Activated CD4-positive, alpha-beta T cell treated with anti-CD3 and anti-CD28 coated beads, Interleukin-2, amount 10 ng/mL, durations not matched to agents 7 days and 5 days (primary cell): ENCODE measurements around the gene CNKSR3. TPM values are rescaled to one million over a fixed set of nuclear protein-coding genes. Genes with fewer than 3 reads are reported as not detected.
A peak's percentile ranks its signal among the peaks of the same experiment; 100 is the strongest.

Experiments used
- CTCF ChIA-PET: fragments of 350-600 bp; sonication (Branson Sonifier 250); formaldehyde crosslinking; loops from one replicate; lab custom pipeline; 2021; ENCODE audit warnings: antibody characterized with exemption; lab: Charles Lee
- POLR2A ChIA-PET: fragments of 350-600 bp; sonication (Branson Sonifier 250); formaldehyde crosslinking; loops from one replicate; lab custom pipeline; 2021; ENCODE audit warnings: antibody characterized with exemption; lab: Charles Lee
- DNase-seq: peaks from one replicate; pipeline ENCODE4 v3.0.0-alpha.2; 2020
- H3K27ac Mint-ChIP-seq: one replicate; pipeline ENCODE4 v1.8.0; 2021; ENCODE audit warnings: mild to moderate bottlenecking, moderate library complexity, mixed read lengths
- H3K27me3 Mint-ChIP-seq: one replicate; pipeline ENCODE4 v1.8.0; 2021; ENCODE audit warnings: mixed read lengths
- H3K36me3 Mint-ChIP-seq: one replicate; pipeline ENCODE4 v1.8.0; 2021; ENCODE audit warnings: low read depth, mixed read lengths
- H3K4me1 Mint-ChIP-seq: one replicate; pipeline ENCODE4 v1.8.0; 2021; ENCODE audit warnings: mixed read lengths
- H3K4me3 Mint-ChIP-seq: one replicate; pipeline ENCODE4 v1.8.0; 2021; ENCODE audit warnings: mild to moderate bottlenecking, moderate library complexity, mixed read lengths
- H3K9me3 Mint-ChIP-seq: one replicate; pipeline ENCODE4 v1.8.0; 2021; ENCODE audit warnings: mixed read lengths
- total RNA-seq, 2 experiments: library from RNA; stranded (reverse); gene quantifications; one replicate each; pipeline ENCODE4 v1.2.3, GENCODE V29; 2021

Gene CNKSR3
- total RNA-seq, 2 experiments from 2014 or later: not detected

DNA sequence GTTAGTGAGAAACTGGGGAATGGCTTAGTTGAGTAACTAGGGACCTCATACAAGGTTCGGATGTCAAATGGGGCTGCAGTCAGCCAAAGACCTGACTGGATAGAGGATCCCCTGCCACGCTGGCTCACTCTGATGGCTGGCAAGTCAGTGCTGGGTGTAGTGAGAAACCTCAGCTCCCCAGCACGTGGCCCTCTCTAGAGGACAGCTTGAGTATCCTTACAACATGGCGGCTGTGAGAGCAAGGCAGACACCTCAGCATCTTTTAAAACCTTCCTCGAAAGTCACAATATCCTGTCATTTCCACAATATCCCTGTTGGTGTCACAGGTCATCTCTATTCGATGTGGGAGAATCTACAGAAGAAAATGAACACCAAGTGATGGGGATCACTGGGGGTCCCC is 127.2 kb downstream of the CNKSR3 start:
- DNase-seq: no peak
- H3K27me3 Mint-ChIP-seq: peaks cover 4% of the 10 kb centered on the region
- ChIA-PET CTCF (no interaction called here), POLR2A (no interaction called here)
- no peaks in the 10 kb centered on the region for H3K4me1 Mint-ChIP-seq
- H3K9me3 Mint-ChIP-seq: no peaks in the 10 kb centered on the region
- no peak overlapping the region for H3K4me3 Mint-ChIP-seq
- H3K36me3 Mint-ChIP-seq: no peaks in the 10 kb centered on the region
- H3K27ac Mint-ChIP-seq: no peak overlapping the region

GRCh38 chr6:154382740-154383139 is 127.7 kb downstream of the CNKSR3 start:
- Mint-ChIP-seq H3K27me3 (peaks cover 4% of the 10 kb centered on the region), H3K9me3 (no peaks in the 10 kb centered on the region), H3K27ac (no peak overlapping the region), H3K4me1 (no peaks in the 10 kb centered on the region), H3K36me3 (no peaks in the 10 kb centered on the region), H3K4me3 (no peak overlapping the region)
- DNase-seq: no peak
- POLR2A ChIA-PET: no interaction called here
- CTCF ChIA-PET: no interaction called here

DNA sequence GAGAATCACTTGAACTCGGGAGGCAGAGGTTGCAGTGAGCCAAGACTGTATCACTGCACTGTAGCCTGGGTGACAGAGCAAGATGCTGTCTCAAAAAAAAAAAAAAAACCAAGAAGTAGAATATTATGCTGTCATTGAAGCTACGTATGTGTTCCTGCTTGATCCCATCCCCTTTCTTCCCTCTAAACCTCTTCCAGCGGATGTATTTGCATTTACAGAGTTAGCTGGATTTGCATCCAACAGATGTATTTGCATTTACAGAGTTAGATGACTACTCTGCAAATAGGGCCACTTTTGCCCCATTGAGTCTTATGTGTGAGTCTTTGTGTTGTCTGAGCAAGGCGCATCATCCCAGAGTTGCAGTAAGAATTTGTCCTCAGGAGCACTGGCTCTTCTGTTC is 128.9 kb downstream of the CNKSR3 start:
- Mint-ChIP-seq H3K27me3 (peaks cover 4% of the 10 kb centered on the region), H3K4me1 (no peaks in the 10 kb centered on the region), H3K9me3 (no peaks in the 10 kb centered on the region), H3K4me3 (no peak overlapping the region), H3K36me3 (no peaks in the 10 kb centered on the region), H3K27ac (no peak overlapping the region)
- ChIA-PET POLR2A (no interaction called here), CTCF (interaction anchor here (0.6 kb wide), 1 partner anchor 110 kb away, joined by 3 read pairs; no protein-coding TSS in a partner anchor)
- no peak for DNase-seq

DNA sequence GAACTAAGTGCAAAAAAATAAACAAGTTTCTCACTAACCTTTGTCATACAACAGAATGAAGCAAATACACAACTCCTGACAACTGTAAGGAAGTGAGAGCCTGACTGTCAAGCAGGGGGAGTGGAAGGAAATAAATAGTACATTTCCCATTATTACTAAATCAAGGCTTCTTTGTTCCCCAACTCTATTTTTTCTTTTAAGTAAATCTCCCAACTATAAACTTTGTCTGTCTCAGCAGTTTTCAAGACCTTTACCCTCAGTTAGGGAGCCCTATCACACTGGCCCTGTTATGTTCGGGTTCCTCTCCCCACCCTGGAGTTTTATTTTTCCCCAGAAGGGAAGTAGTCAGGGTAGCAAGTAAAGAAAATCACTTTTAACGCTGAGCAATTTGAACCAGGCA is 129.7 kb downstream of the CNKSR3 start:
- ChIA-PET CTCF (no interaction called here), POLR2A (no interaction called here)
- H3K27ac Mint-ChIP-seq: no peak overlapping the region
- H3K4me3 Mint-ChIP-seq: no peak overlapping the region
- no peaks in the 10 kb centered on the region for H3K36me3 Mint-ChIP-seq
- peaks cover 4% of the 10 kb centered on the region for H3K27me3 Mint-ChIP-seq
- no peaks in the 10 kb centered on the region for H3K9me3 Mint-ChIP-seq
- H3K4me1 Mint-ChIP-seq: no peaks in the 10 kb centered on the region
- DNase-seq: no peak

DNA sequence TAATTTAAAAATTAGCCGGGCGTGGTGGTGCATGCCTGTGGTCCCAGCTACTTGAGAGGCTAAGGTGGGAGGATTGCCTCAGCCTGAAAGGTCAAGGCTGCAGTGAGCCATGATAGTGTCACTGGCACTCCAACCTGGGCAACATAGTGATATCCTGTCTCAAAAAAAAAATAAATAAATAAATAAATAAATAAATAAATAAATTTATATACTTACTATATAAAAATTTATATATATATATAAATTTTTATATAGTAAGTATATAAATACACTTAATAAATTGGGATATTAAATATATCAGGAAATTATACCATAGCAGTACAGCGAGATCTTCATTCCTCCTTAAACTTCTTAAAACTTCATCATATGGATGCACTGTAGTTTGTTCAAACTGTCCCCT is 130.9 kb downstream of the CNKSR3 start:
- no peak for DNase-seq
- no peaks in the 10 kb centered on the region for H3K9me3 Mint-ChIP-seq
- H3K36me3 Mint-ChIP-seq: no peaks in the 10 kb centered on the region
- no peak overlapping the region for H3K4me3 Mint-ChIP-seq
- CTCF ChIA-PET: interaction anchor here (0.6 kb wide), 1 partner anchor 298 kb away, joined by 3 read pairs; no protein-coding TSS in a partner anchor
- POLR2A ChIA-PET: no interaction called here
- no peaks in the 10 kb centered on the region for H3K27me3 Mint-ChIP-seq
- no peaks in the 10 kb centered on the region for H3K4me1 Mint-ChIP-seq
- H3K27ac Mint-ChIP-seq: no peak overlapping the region

GRCh38 chr6:154378518-154378917 is 132.0 kb downstream of the CNKSR3 start:
- H3K27me3 Mint-ChIP-seq: no peaks in the 10 kb centered on the region
- no peaks in the 10 kb centered on the region for H3K9me3 Mint-ChIP-seq
- DNase-seq: no peak
- H3K27ac Mint-ChIP-seq: no peak overlapping the region
- ChIA-PET POLR2A (no interaction called here), CTCF (no interaction called here)
- H3K4me1 Mint-ChIP-seq: no peaks in the 10 kb centered on the region
- H3K36me3 Mint-ChIP-seq: no peaks in the 10 kb centered on the region
- no peak overlapping the region for H3K4me3 Mint-ChIP-seq

DNA sequence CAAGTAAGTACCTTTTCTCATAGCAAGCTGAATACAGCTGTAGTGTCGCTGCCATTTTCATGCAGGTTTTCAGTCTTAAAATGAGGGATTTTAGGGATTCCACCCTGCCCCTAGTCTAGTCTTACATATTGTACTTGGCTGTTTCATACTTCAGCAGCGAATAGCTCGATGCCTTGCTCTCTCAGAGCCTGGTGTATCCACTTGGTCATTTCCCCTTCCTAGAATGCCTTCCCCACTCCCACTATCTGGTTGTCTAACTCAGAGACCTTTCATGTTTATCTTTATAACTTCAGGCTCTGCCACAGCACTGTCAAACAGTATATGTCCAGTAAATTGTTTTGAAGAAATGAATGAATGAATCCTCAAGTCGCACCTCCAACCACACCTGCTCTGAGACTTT is 132.8 kb downstream of the CNKSR3 start:
- Mint-ChIP-seq H3K27me3 (no peaks in the 10 kb centered on the region), H3K4me3 (no peak overlapping the region), H3K36me3 (no peaks in the 10 kb centered on the region), H3K4me1 (no peaks in the 10 kb centered on the region), H3K27ac (no peak overlapping the region), H3K9me3 (no peaks in the 10 kb centered on the region)
- DNase-seq: no peak
- ChIA-PET POLR2A (interaction anchor here (0.7 kb wide), 1 partner anchor 123 kb away, joined by 4 read pairs; no protein-coding TSS in a partner anchor), CTCF (interaction anchor here (0.5 kb wide), 1 partner anchor 69 kb away, joined by 3 read pairs; no protein-coding TSS in a partner anchor)

DNA sequence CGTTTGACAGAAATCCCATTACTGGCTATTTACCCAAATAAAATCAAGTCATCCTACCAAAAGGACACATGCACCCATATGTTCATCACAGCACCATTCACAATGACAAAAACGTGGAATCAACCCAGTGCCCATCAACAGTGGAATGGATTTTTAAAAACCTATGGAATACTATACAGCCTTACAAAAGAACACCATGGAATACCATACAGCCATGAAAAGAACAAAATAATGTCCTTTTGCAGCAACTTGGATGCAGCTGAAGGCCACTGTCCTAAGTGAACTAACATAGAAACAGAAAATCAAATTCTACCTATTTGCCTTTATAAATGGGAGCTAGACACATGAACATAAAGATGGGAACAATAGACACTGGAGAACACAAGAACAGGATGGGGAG is 136.5 kb downstream of the CNKSR3 start:
- Mint-ChIP-seq H3K4me1 (no peaks in the 10 kb centered on the region), H3K4me3 (no peak overlapping the region), H3K27me3 (no peaks in the 10 kb centered on the region), H3K27ac (no peak overlapping the region), H3K36me3 (no peaks in the 10 kb centered on the region), H3K9me3 (no peaks in the 10 kb centered on the region)
- ChIA-PET CTCF (no interaction called here), POLR2A (no interaction called here)
- no peak for DNase-seq

DNA sequence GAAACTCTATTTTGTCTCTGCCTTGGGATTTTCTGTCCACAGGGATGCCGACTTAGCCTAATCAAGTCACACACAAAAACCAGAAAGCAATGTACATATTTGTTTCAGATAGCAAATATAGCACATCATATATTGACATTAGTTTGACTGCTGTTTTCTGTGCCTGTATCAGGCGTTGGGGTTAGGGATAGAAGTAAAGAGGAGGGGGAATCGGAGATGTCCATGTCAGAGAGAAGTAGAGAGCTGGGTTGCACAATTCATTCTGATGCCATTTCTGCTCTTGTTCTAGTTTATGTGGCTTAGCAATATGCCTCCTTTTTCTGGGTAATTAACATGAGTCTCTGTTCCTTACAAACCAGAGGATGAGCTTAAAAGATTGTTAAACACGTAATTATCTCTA is 139.2 kb downstream of the CNKSR3 start:
- H3K4me1 Mint-ChIP-seq: no peaks in the 10 kb centered on the region
- ChIA-PET POLR2A (no interaction called here), CTCF (interaction anchor here (0.6 kb wide), 1 partner anchor 9 kb away, joined by 4 read pairs; no protein-coding TSS in a partner anchor)
- DNase-seq: no peak
- no peaks in the 10 kb centered on the region for H3K27me3 Mint-ChIP-seq
- H3K36me3 Mint-ChIP-seq: no peaks in the 10 kb centered on the region
- no peak overlapping the region for H3K4me3 Mint-ChIP-seq
- no peak overlapping the region for H3K27ac Mint-ChIP-seq
- H3K9me3 Mint-ChIP-seq: no peaks in the 10 kb centered on the region

- CTCF ChIA-PET: interaction anchor here (0.8 kb wide), 1 partner anchor 68 kb away, joined by 3 read pairs; no protein-coding TSS in a partner anchor
- H3K4me3 Mint-ChIP-seq: no peak overlapping the region
- H3K4me1 Mint-ChIP-seq: no peaks in the 10 kb centered on the region
- POLR2A ChIA-PET: no interaction called here
- no peaks in the 10 kb centered on the region for H3K9me3 Mint-ChIP-seq
- peaks cover 2% of the 10 kb centered on the region for H3K27me3 Mint-ChIP-seq
- no peaks in the 10 kb centered on the region for H3K36me3 Mint-ChIP-seq
- H3K27ac Mint-ChIP-seq: no peak overlapping the region
- peak; percentile 18 for DNase-seq
These were observed 139.9 kb downstream of the CNKSR3 start for GRCh38 chr6:154370545-154370944.

GRCh38 chr6:154367839-154368695 is 142.4 kb downstream of the CNKSR3 start:
- Mint-ChIP-seq H3K27me3 (peaks cover 2% of the 10 kb centered on the region), H3K36me3 (no peaks in the 10 kb centered on the region), H3K27ac (no peak overlapping the region), H3K9me3 (no peaks in the 10 kb centered on the region), H3K4me1 (no peaks in the 10 kb centered on the region), H3K4me3 (no peak overlapping the region)
- DNase-seq: no peak
- ChIA-PET CTCF (no interaction called here), POLR2A (interaction anchor here (0.6 kb wide), 1 partner anchor 87 kb away, joined by 15 read pairs; no protein-coding TSS in a partner anchor)

GRCh38 chr6:154367336-154367735 is 143.1 kb downstream of the CNKSR3 start:
- ChIA-PET CTCF (no interaction called here), POLR2A (interaction anchor here (0.6 kb wide), 1 partner anchor 88 kb away, joined by 15 read pairs; no protein-coding TSS in a partner anchor)
- no peaks in the 10 kb centered on the region for H3K36me3 Mint-ChIP-seq

DNA sequence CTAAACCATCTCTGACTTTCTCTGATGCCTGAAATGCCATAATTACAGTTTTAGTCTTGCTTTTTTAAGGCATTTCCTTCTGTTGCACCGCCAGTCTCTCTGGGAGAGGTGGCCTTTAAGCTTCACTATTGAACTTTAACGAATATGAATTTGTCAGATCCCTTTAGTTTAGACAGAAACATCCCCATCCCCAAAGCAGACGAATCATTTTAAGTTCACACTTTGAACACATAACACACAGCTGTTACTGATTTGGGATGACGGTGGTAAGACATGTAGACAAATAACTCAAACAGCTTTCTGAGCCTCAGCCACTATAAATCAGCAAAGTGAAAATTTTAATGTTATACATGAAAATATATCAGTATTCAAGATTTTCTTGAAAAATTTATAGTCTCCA is 146.7 kb downstream of the CNKSR3 start:
- ChIA-PET POLR2A (no interaction called here), CTCF (no interaction called here)
- Mint-ChIP-seq H3K36me3 (no peaks in the 10 kb centered on the region), H3K27ac (no peak overlapping the region), H3K4me3 (no peak overlapping the region), H3K27me3 (peaks cover 17% of the 10 kb centered on the region), H3K9me3 (peaks cover 5% of the 10 kb centered on the region), H3K4me1 (peaks cover 4% of the 10 kb centered on the region)
- DNase-seq: no peak

More at GRCh38 chr6:154367336-154367735, 143.1 kb downstream of the CNKSR3 start:
- Mint-ChIP-seq H3K4me1 (no peaks in the 10 kb centered on the region), H3K27ac (no peak overlapping the region), H3K27me3 (peaks cover 2% of the 10 kb centered on the region), H3K9me3 (no peaks in the 10 kb centered on the region), H3K4me3 (no peak overlapping the region)
- no peak for DNase-seq
